ENCODE measurements around the gene ACTL9. TPM values are rescaled to one million over a fixed set of nuclear protein-coding genes. Genes with fewer than 3 reads are reported as not detected.

ACTL9 gene
- total RNA-seq, 4 donors from 2014 or later, result not detected

GRCh38 chr19:8703223-8703622 is 4.6 kb upstream of the ACTL9 start:
- no peak for TF ChIP-seq CTCF (IDR thresholded peaks at IDR 0.05; ENCODE audit: low read depth)

GRCh38 chr19:8702350-8702749 is 3.8 kb upstream of the ACTL9 start:
- no peak for TF ChIP-seq CTCF (IDR thresholded peaks at IDR 0.05; ENCODE audit: low read depth)

- TF ChIP-seq CTCF (IDR thresholded peaks at IDR 0.05; ENCODE audit: low read depth), result no peak
These were observed 2.4 kb upstream of the ACTL9 start for GRCh38 chr19:8700956-8701355.

- TF ChIP-seq CTCF (IDR thresholded peaks at IDR 0.05; ENCODE audit: low read depth), result no peak
These were observed 1.3 kb upstream of the ACTL9 start for GRCh38 chr19:8699908-8700307.

- TF ChIP-seq CTCF (IDR thresholded peaks at IDR 0.05; ENCODE audit: low read depth), result no peak
These were observed 743 bp downstream of the ACTL9 start for GRCh38 chr19:8697671-8698432.

- no peak for TF ChIP-seq CTCF (IDR thresholded peaks at IDR 0.05; ENCODE audit: low read depth)
These were observed 1.6 kb downstream of the ACTL9 start for GRCh38 chr19:8696993-8697392.

GRCh38 chr19:8695911-8696310 is 2.7 kb downstream of the ACTL9 start:
- no peak for TF ChIP-seq CTCF (IDR thresholded peaks at IDR 0.05; ENCODE audit: low read depth)
